ENCODE measurements around the gene NAALADL1.

NAALADL1 gene

GRCh38 chr11:65067446-65067845, 9.1 kb upstream of the NAALADL1 start:
- Histone ChIP-seq H3K36me3 (replicated peaks) (no peaks in the 10 kb centered on the region), H3K4me1 (no peaks in the 10 kb centered on the region), H3K9me3 (no peaks in the 10 kb centered on the region), H3K4me3 (no peak overlapping the region), H3K27me3 (ENCODE audit: low read depth) (no peaks in the 10 kb centered on the region)
- no peak for DNase-seq (ENCODE audit: low spot score in 2 of 2)
- in situ Hi-C loops (cut with MboI; ENCODE audit: low sequenced_read_pairs), result no loop called here

- in situ Hi-C loops (cut with MboI; ENCODE audit: low sequenced_read_pairs), result no loop called here
- Histone ChIP-seq H3K27me3 (ENCODE audit: low read depth) (no peaks in the 10 kb centered on the region), H3K36me3 (replicated peaks) (no peaks in the 10 kb centered on the region), H3K4me1 (no peaks in the 10 kb centered on the region), H3K4me3 (no peak overlapping the region), H3K9me3 (no peaks in the 10 kb centered on the region)
- no peak for DNase-seq (ENCODE audit: low spot score in 2 of 2)
Observed at GRCh38 chr11:65066805-65067291, 8.5 kb upstream of the NAALADL1 start.

- no peaks in the 10 kb centered on the region for H3K27me3 ChIP-seq (ENCODE audit: low read depth)
- no peaks in the 10 kb centered on the region for H3K9me3 ChIP-seq
- no peak overlapping the region for H3K4me3 ChIP-seq
- in situ Hi-C loops (cut with MboI; ENCODE audit: low sequenced_read_pairs), result no loop called here
- H3K4me1 ChIP-seq, result no peaks in the 10 kb centered on the region
- H3K36me3 ChIP-seq (replicated peaks), result no peaks in the 10 kb centered on the region
- DNase-seq (ENCODE audit: low spot score in 2 of 2), result no peak
Observed at GRCh38 chr11:65066315-65066714, 8.0 kb upstream of the NAALADL1 start.

GRCh38 chr11:65065851-65066250, 7.5 kb upstream of the NAALADL1 start:
- Histone ChIP-seq H3K4me1 (no peaks in the 10 kb centered on the region), H3K9me3 (no peaks in the 10 kb centered on the region), H3K27me3 (ENCODE audit: low read depth) (no peaks in the 10 kb centered on the region), H3K4me3 (no peak overlapping the region), H3K36me3 (replicated peaks) (no peaks in the 10 kb centered on the region)
- no peak for DNase-seq (ENCODE audit: low spot score in 2 of 2)
- in situ Hi-C loops (cut with MboI; ENCODE audit: low sequenced_read_pairs), result no loop called here

GRCh38 chr11:65064847-65065240, 6.5 kb upstream of the NAALADL1 start:
- Histone ChIP-seq H3K4me1 (no peaks in the 10 kb centered on the region), H3K36me3 (replicated peaks) (no peaks in the 10 kb centered on the region)
- in situ Hi-C loops (cut with MboI; ENCODE audit: low sequenced_read_pairs), result no loop called here

GRCh38 chr11:65063532-65063931, 5.2 kb upstream of the NAALADL1 start:
- in situ Hi-C loops (cut with MboI; ENCODE audit: low sequenced_read_pairs), result no loop called here
- Histone ChIP-seq H3K4me1 (no peaks in the 10 kb centered on the region), H3K27me3 (ENCODE audit: low read depth) (no peaks in the 10 kb centered on the region), H3K4me3 (no peak overlapping the region), H3K9me3 (no peaks in the 10 kb centered on the region), H3K36me3 (replicated peaks) (no peaks in the 10 kb centered on the region)
- no peak for DNase-seq (ENCODE audit: low spot score in 2 of 2)

More at GRCh38 chr11:65064847-65065240, 6.5 kb upstream of the NAALADL1 start:
- Histone ChIP-seq H3K27me3 (ENCODE audit: low read depth) (no peaks in the 10 kb centered on the region), H3K4me3 (no peak overlapping the region), H3K9me3 (no peaks in the 10 kb centered on the region)
- DNase-seq (ENCODE audit: low spot score in 2 of 2), result no peak

GRCh38 chr11:65060913-65061408, 2.6 kb upstream of the NAALADL1 start:
- Histone ChIP-seq H3K9me3 (no peaks in the 10 kb centered on the region), H3K36me3 (replicated peaks) (no peaks in the 10 kb centered on the region), H3K4me1 (no peaks in the 10 kb centered on the region), H3K27me3 (ENCODE audit: low read depth) (no peaks in the 10 kb centered on the region), H3K4me3 (no peak overlapping the region)
- in situ Hi-C loops (cut with MboI; ENCODE audit: low sequenced_read_pairs), result no loop called here
- no peak for DNase-seq (ENCODE audit: low spot score in 2 of 2)

- H3K36me3 ChIP-seq (replicated peaks), result no peaks in the 10 kb centered on the region
- no peaks in the 10 kb centered on the region for H3K4me1 ChIP-seq
- no peaks in the 10 kb centered on the region for H3K9me3 ChIP-seq
- H3K4me3 ChIP-seq, result no peak overlapping the region
- DNase-seq (ENCODE audit: low spot score in 2 of 2), result no peak
- peaks cover 3% of the 10 kb centered on the region; the same call in 1 of the 2 replicates for H3K27me3 ChIP-seq (ENCODE audit: low read depth)
- in situ Hi-C loops (cut with MboI; ENCODE audit: low sequenced_read_pairs), result no loop called here
Observed at GRCh38 chr11:65059959-65060824, 1.8 kb upstream of the NAALADL1 start.

GRCh38 chr11:65059523-65059922, 1.2 kb upstream of the NAALADL1 start:
- Histone ChIP-seq H3K4me3 (no peak overlapping the region), H3K27me3 (ENCODE audit: low read depth) (peaks cover 3% of the 10 kb centered on the region; the same call in 1 of the 2 replicates), H3K4me1 (no peaks in the 10 kb centered on the region), H3K9me3 (no peaks in the 10 kb centered on the region), H3K36me3 (replicated peaks) (no peaks in the 10 kb centered on the region)
- DNase-seq (ENCODE audit: low spot score in 2 of 2), result no peak
- in situ Hi-C loops (cut with MboI; ENCODE audit: low sequenced_read_pairs), result no loop called here

GRCh38 chr11:65058012-65058411, 341 bp downstream of the NAALADL1 start:
- Histone ChIP-seq H3K9me3 (no peaks in the 10 kb centered on the region), H3K4me3 (no peak overlapping the region), H3K27me3 (ENCODE audit: low read depth) (peaks cover 3% of the 10 kb centered on the region; the same call in 1 of the 2 replicates), H3K36me3 (replicated peaks) (no peaks in the 10 kb centered on the region), H3K4me1 (no peaks in the 10 kb centered on the region)
- DNase-seq (ENCODE audit: low spot score in 2 of 2), result no peak
- in situ Hi-C loops (cut with MboI; ENCODE audit: low sequenced_read_pairs), result no loop called here

- Histone ChIP-seq H3K4me1 (no peaks in the 10 kb centered on the region), H3K27me3 (ENCODE audit: low read depth) (peaks cover 3% of the 10 kb centered on the region; the same call in 1 of the 2 replicates), H3K4me3 (no peak overlapping the region), H3K36me3 (replicated peaks) (no peaks in the 10 kb centered on the region), H3K9me3 (no peaks in the 10 kb centered on the region)
- DNase-seq (ENCODE audit: low spot score in 2 of 2), result no peak
- in situ Hi-C loops (cut with MboI; ENCODE audit: low sequenced_read_pairs), result no loop called here
Observed at GRCh38 chr11:65057526-65057925, 827 bp downstream of the NAALADL1 start.

GRCh38 chr11:65056999-65057398, 1.4 kb downstream of the NAALADL1 start:
- Histone ChIP-seq H3K27me3 (ENCODE audit: low read depth) (peaks cover 3% of the 10 kb centered on the region; the same call in 1 of the 2 replicates), H3K4me3 (no peak overlapping the region), H3K36me3 (replicated peaks) (no peaks in the 10 kb centered on the region), H3K9me3 (no peaks in the 10 kb centered on the region), H3K4me1 (no peaks in the 10 kb centered on the region)
- DNase-seq (ENCODE audit: low spot score in 2 of 2), result no peak
- in situ Hi-C loops (cut with MboI; ENCODE audit: low sequenced_read_pairs), result no loop called here

- in situ Hi-C loops (cut with MboI; ENCODE audit: low sequenced_read_pairs), result no loop called here
- no peak for DNase-seq (ENCODE audit: low spot score in 2 of 2)
- no peaks in the 10 kb centered on the region for H3K4me1 ChIP-seq
- H3K4me3 ChIP-seq, result no peak overlapping the region
- H3K9me3 ChIP-seq, result no peaks in the 10 kb centered on the region
- no peaks in the 10 kb centered on the region for H3K36me3 ChIP-seq (replicated peaks)
- peaks cover 3% of the 10 kb centered on the region; the same call in 1 of the 2 replicates for H3K27me3 ChIP-seq (ENCODE audit: low read depth)
Observed at GRCh38 chr11:65055538-65055937, 2.8 kb downstream of the NAALADL1 start.

GRCh38 chr11:65053827-65054508, 4.4 kb downstream of the NAALADL1 start:
- in situ Hi-C loops (cut with MboI; ENCODE audit: low sequenced_read_pairs), result no loop called here
- Histone ChIP-seq H3K4me1 (no peaks in the 10 kb centered on the region), H3K36me3 (replicated peaks) (no peaks in the 10 kb centered on the region), H3K27me3 (ENCODE audit: low read depth) (peaks cover 3% of the 10 kb centered on the region; the same call in 1 of the 2 replicates), H3K9me3 (no peaks in the 10 kb centered on the region), H3K4me3 (no peak overlapping the region)
- DNase-seq (ENCODE audit: low spot score in 2 of 2), result no peak
